Measurements from ENCODE around the gene SIPA1.
A peak's percentile ranks its signal among the peaks of the same experiment; 100 is the strongest.

Gene SIPA1

GRCh38 chr11:65599216-65599954 lies 38.5 kb upstream of the SIPA1 start:
- Histone ChIP-seq H3K4me3 (ENCODE audit: insufficient read length, low read depth) (no peak overlapping the region), H3K9ac (ENCODE audit: insufficient read length, low read depth) (no peak overlapping the region), H3K9me3 (ENCODE audit: insufficient read depth, low read length) (no peaks in the 10 kb centered on the region), H3K4me1 (ENCODE audit: insufficient read depth, insufficient read length) (peaks cover 5% of the 10 kb centered on the region), H3K36me3 (ENCODE audit: insufficient read depth, insufficient read length, low read length) (peaks cover 56% of the 10 kb centered on the region), H3K27me3 (ENCODE audit: insufficient read depth, insufficient read length) (no peaks in the 10 kb centered on the region)
- TF ChIP-seq SUZ12 (IDR thresholded peaks at IDR 0.05; ENCODE audit: extremely low read depth, insufficient read depth, insufficient read length), result no peak
- no peak for TF ChIP-seq YY1 (IDR thresholded peaks at IDR 0.05; ENCODE audit: insufficient read depth, insufficient read length)
- no peak for TF ChIP-seq ZNF274 (IDR thresholded peaks at IDR 0.05; ENCODE audit: low read depth, low read length)
- no peak for DNase-seq (ENCODE audit: low read depth, low spot score)

- peaks cover 5% of the 10 kb centered on the region for H3K4me1 ChIP-seq (ENCODE audit: insufficient read depth, insufficient read length)
- no peaks in the 10 kb centered on the region for H3K9me3 ChIP-seq (ENCODE audit: insufficient read depth, low read length)
- H3K27me3 ChIP-seq (ENCODE audit: insufficient read depth, insufficient read length), result no peaks in the 10 kb centered on the region
- H3K9ac ChIP-seq (ENCODE audit: insufficient read length, low read depth), result no peak overlapping the region
- DNase-seq (ENCODE audit: low read depth, low spot score), result no peak
- H3K4me3 ChIP-seq (ENCODE audit: insufficient read length, low read depth), result no peak overlapping the region
- H3K36me3 ChIP-seq (ENCODE audit: insufficient read depth, insufficient read length, low read length), result peaks cover 61% of the 10 kb centered on the region
- TF ChIP-seq YY1 (IDR thresholded peaks at IDR 0.05; ENCODE audit: insufficient read depth, insufficient read length), result no peak
- TF ChIP-seq ZNF274 (IDR thresholded peaks at IDR 0.05; ENCODE audit: low read depth, low read length), result no peak
- TF ChIP-seq SUZ12 (IDR thresholded peaks at IDR 0.05; ENCODE audit: extremely low read depth, insufficient read depth, insufficient read length), result no peak
These were observed 38.0 kb upstream of the SIPA1 start for GRCh38 chr11:65599955-65600246.

GRCh38 chr11:65604258-65604657 lies 33.6 kb upstream of the SIPA1 start:
- peaks cover 14% of the 10 kb centered on the region for H3K4me1 ChIP-seq (ENCODE audit: insufficient read depth, insufficient read length)
- DNase-seq (ENCODE audit: low read depth, low spot score), result no peak
- H3K4me3 ChIP-seq (ENCODE audit: insufficient read length, low read depth), result no peak overlapping the region
- TF ChIP-seq YY1 (IDR thresholded peaks at IDR 0.05; ENCODE audit: insufficient read depth, insufficient read length) (no peak), ZNF274 (IDR thresholded peaks at IDR 0.05; ENCODE audit: low read depth, low read length) (no peak), SUZ12 (IDR thresholded peaks at IDR 0.05; ENCODE audit: extremely low read depth, insufficient read depth, insufficient read length) (no peak)
- H3K9me3 ChIP-seq (ENCODE audit: insufficient read depth, low read length), result no peaks in the 10 kb centered on the region
- H3K9ac ChIP-seq (ENCODE audit: insufficient read length, low read depth), result no peak overlapping the region
- peaks cover 69% of the 10 kb centered on the region for H3K36me3 ChIP-seq (ENCODE audit: insufficient read depth, insufficient read length, low read length)
- H3K27me3 ChIP-seq (ENCODE audit: insufficient read depth, insufficient read length), result no peaks in the 10 kb centered on the region

DNA sequence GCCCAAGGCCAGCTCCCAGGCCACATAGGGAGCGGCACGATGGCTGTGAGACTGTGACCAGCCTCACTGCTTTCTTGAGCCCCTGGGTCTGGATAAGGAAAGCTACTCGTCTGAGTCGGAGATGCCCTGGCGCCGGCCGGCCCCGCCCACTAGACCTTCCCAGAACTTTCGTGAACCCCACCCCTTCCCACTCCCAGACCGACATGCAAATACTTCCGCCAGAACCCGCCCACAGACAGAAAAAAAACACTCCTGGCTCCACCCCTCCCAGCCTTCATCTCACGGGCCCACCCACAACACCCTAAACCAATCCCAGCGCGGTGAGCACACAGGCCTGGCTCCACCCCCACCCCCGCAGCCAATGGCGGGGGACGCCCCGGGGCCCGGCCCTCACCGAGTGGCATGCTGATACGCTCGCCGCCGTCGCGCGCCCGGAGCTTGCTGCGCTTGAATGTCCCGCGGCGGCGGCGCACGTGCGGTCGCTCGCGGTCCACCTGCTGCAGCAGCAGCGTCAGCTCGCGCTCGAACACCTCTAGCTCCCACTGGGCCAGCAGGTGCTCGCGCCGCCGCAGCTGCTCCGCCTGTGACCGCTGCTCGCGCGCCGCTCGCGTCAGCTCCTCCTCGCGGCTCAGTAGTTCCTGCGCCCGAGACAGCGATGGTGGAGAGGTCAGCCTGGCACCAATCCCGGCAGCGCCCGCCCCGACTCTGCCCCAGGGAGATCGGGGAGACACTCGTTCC lies 30.9 kb upstream of the SIPA1 start:
- Histone ChIP-seq H3K9ac (ENCODE audit: insufficient read length, low read depth) (peak overlapping the region; percentile 77), H3K4me1 (ENCODE audit: insufficient read depth, insufficient read length) (peaks cover 26% of the 10 kb centered on the region), H3K9me3 (ENCODE audit: insufficient read depth, low read length) (no peaks in the 10 kb centered on the region), H3K27me3 (ENCODE audit: insufficient read depth, insufficient read length) (no peaks in the 10 kb centered on the region), H3K36me3 (ENCODE audit: insufficient read depth, insufficient read length, low read length) (peaks cover 82% of the 10 kb centered on the region), H3K4me3 (ENCODE audit: insufficient read length, low read depth) (peak overlapping the region; percentile 22)
- TF ChIP-seq SUZ12 (IDR thresholded peaks at IDR 0.05; ENCODE audit: extremely low read depth, insufficient read depth, insufficient read length), result no peak
- TF ChIP-seq ZNF274 (IDR thresholded peaks at IDR 0.05; ENCODE audit: low read depth, low read length), result no peak
- no peak for TF ChIP-seq YY1 (IDR thresholded peaks at IDR 0.05; ENCODE audit: insufficient read depth, insufficient read length)
- peak; percentile 98 for DNase-seq (ENCODE audit: low read depth, low spot score)

GRCh38 chr11:65607614-65608426 lies 30.1 kb upstream of the SIPA1 start:
- Histone ChIP-seq H3K4me1 (ENCODE audit: insufficient read depth, insufficient read length) (peaks cover 34% of the 10 kb centered on the region), H3K9ac (ENCODE audit: insufficient read length, low read depth) (peak overlapping the region; percentile 72), H3K4me3 (ENCODE audit: insufficient read length, low read depth) (peak overlapping the region; percentile 3), H3K36me3 (ENCODE audit: insufficient read depth, insufficient read length, low read length) (peaks cover 85% of the 10 kb centered on the region), H3K9me3 (ENCODE audit: insufficient read depth, low read length) (no peaks in the 10 kb centered on the region), H3K27me3 (ENCODE audit: insufficient read depth, insufficient read length) (no peaks in the 10 kb centered on the region)
- TF ChIP-seq ZNF274 (IDR thresholded peaks at IDR 0.05; ENCODE audit: low read depth, low read length), result no peak
- no peak for DNase-seq (ENCODE audit: low read depth, low spot score)

DNA sequence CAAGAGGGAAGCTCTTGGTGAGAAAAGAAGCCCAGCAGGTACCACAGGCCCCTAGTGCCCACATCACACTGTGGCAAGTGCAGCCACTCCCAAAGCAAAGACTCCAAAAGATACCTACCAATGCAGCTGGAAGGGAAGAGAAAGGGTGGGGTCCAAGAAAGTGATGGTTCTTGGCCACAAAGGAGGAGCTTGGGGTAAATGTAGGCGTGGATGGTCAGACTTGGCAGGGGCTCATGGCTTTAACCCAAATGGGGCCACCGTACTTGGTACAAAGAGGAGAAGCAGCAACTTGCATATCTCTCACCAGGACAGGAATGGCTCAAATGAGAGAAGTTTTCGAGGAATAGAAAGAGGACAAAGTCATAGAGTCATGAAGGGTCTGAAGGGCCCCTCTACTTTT lies 28.7 kb upstream of the SIPA1 start:
- Histone ChIP-seq H3K4me3 (ENCODE audit: insufficient read length, low read depth) (no peak overlapping the region), H3K9ac (ENCODE audit: insufficient read length, low read depth) (no peak overlapping the region), H3K36me3 (ENCODE audit: insufficient read depth, insufficient read length, low read length) (peaks cover 77% of the 10 kb centered on the region), H3K9me3 (ENCODE audit: insufficient read depth, low read length) (no peaks in the 10 kb centered on the region), H3K27me3 (ENCODE audit: insufficient read depth, insufficient read length) (no peaks in the 10 kb centered on the region), H3K4me1 (ENCODE audit: insufficient read depth, insufficient read length) (peaks cover 41% of the 10 kb centered on the region)
- TF ChIP-seq SUZ12 (IDR thresholded peaks at IDR 0.05; ENCODE audit: extremely low read depth, insufficient read depth, insufficient read length), result no peak
- no peak for TF ChIP-seq ZNF274 (IDR thresholded peaks at IDR 0.05; ENCODE audit: low read depth, low read length)
- no peak for TF ChIP-seq YY1 (IDR thresholded peaks at IDR 0.05; ENCODE audit: insufficient read depth, insufficient read length)
- DNase-seq (ENCODE audit: low read depth, low spot score), result no peak

DNA sequence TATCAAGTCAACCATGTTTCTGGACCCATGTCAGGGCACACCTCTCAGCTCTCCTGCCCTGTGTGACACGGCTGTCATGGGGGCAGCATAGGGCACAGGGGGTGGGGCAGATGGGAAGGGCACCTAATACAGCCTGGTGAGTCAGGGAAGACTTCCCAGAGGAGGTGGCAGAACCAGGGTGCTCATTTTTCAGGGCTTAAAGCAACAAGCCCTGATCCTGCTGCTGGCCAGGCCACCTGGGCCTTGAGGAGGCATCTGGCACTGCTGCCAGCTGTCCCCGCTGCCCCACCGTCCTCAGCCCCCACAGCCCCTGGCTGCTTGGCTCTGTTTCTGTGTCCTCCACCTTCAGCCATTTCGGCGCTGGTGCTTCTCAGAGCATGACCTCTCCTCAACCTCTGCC lies 28.2 kb upstream of the SIPA1 start:
- DNase-seq (ENCODE audit: low read depth, low spot score), result no peak
- TF ChIP-seq YY1 (IDR thresholded peaks at IDR 0.05; ENCODE audit: insufficient read depth, insufficient read length) (no peak), ZNF274 (IDR thresholded peaks at IDR 0.05; ENCODE audit: low read depth, low read length) (no peak), SUZ12 (IDR thresholded peaks at IDR 0.05; ENCODE audit: extremely low read depth, insufficient read depth, insufficient read length) (no peak)
- Histone ChIP-seq H3K4me3 (ENCODE audit: insufficient read length, low read depth) (no peak overlapping the region), H3K27me3 (ENCODE audit: insufficient read depth, insufficient read length) (no peaks in the 10 kb centered on the region), H3K36me3 (ENCODE audit: insufficient read depth, insufficient read length, low read length) (peaks cover 73% of the 10 kb centered on the region), H3K4me1 (ENCODE audit: insufficient read depth, insufficient read length) (peaks cover 41% of the 10 kb centered on the region), H3K9ac (ENCODE audit: insufficient read length, low read depth) (no peak overlapping the region), H3K9me3 (ENCODE audit: insufficient read depth, low read length) (no peaks in the 10 kb centered on the region)
